Parathyroid adenoma (tissue), 2 donors: ENCODE data around the gene KYNU.

ENCODE experiments used
- H2AFZ ChIP-seq: fragments of 300-600 bp; sonication (generic); one replicate; pipeline ENCODE4 v1.7.0; 2017; ENCODE audit warnings: antibody characterized with exemption, mild to moderate bottlenecking
- H3K27ac ChIP-seq: fragments of 300-600 bp; sonication (generic); one replicate; pipeline ENCODE4 v1.7.0; 2017
- H3K27me3 ChIP-seq: fragments of 300-600 bp; sonication (generic); one replicate; pipeline ENCODE4 v1.7.0; 2017; ENCODE audit warnings: low read length; ENCODE audit not compliant: control insufficient read depth, insufficient read depth
- H3K36me3 ChIP-seq: fragments of 300-600 bp; sonication (generic); one replicate; pipeline ENCODE4 v1.7.0; 2017; ENCODE audit warnings: low read length; ENCODE audit not compliant: control insufficient read depth, insufficient read depth
- H3K4me1 ChIP-seq: fragments of 300-600 bp; sonication (generic); one replicate; pipeline ENCODE4 v1.7.0; 2017; ENCODE audit warnings: control low read depth
- H3K4me2 ChIP-seq: fragments of 300-600 bp; sonication (generic); one replicate; pipeline ENCODE4 v1.7.0; 2017; ENCODE audit warnings: low read length
- H3K4me3 ChIP-seq: fragments of 300-600 bp; sonication (generic); one replicate; pipeline ENCODE4 v1.7.0; 2017; ENCODE audit warnings: low read depth, low read length
- H3K79me2 ChIP-seq: fragments of 300-600 bp; sonication (generic); one replicate; pipeline ENCODE4 v1.7.0; 2017; ENCODE audit warnings: control low read depth
- H3K9ac ChIP-seq: fragments of 300-600 bp; sonication (generic); one replicate; pipeline ENCODE4 v1.7.0; 2017; ENCODE audit warnings: mild to moderate bottlenecking
- H3K9me3 ChIP-seq: fragments of 300-600 bp; sonication (generic); one replicate; pipeline ENCODE4 v1.7.0; 2017; ENCODE audit warnings: low read length; ENCODE audit not compliant: control insufficient read depth
- TF ChIP-seq, protein P1 (sequence below): fragments of 300-600 bp; sonication (generic); IDR thresholded peaks from one replicate; pipeline ENCODE4 v1.7.0; 2017; ENCODE audit warnings: antibody characterized with exemption, mild to moderate bottlenecking
- donor health status: primary hyperparathyroidism.

KYNU gene

DNA sequence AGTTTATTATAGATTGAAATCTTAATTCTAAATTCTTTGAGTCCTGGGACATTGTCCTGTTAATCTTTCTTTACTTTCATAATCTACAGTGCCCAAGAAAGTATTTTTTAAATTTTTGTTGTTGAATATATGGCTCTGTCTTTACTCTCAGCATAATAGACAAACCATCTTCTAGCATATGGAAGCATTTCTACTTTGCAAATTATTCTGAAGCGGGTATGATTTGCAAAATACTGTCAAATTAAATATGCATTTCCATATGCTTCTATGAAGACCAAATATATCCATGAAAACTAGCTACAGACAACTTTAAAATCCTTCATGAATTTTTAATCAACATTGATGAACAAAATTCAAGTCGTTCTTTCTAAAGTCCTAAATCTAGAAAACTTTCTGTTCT is 117.2 kb downstream of the KYNU start:
- no peak overlapping the region for H2AFZ ChIP-seq
- no peak overlapping the region for H3K4me2 ChIP-seq
- no peak overlapping the region for H3K4me3 ChIP-seq
- no peaks in the 10 kb centered on the region for H3K36me3 ChIP-seq
- no peaks in the 10 kb centered on the region for H3K27me3 ChIP-seq
- no peak overlapping the region for H3K9ac ChIP-seq
- H3K79me2 ChIP-seq: no peaks in the 10 kb centered on the region
- H3K9me3 ChIP-seq: no peaks in the 10 kb centered on the region
- H3K4me1 ChIP-seq: no peaks in the 10 kb centered on the region
- H3K27ac ChIP-seq: no peak overlapping the region
- TF ChIP-seq, protein P1, sequence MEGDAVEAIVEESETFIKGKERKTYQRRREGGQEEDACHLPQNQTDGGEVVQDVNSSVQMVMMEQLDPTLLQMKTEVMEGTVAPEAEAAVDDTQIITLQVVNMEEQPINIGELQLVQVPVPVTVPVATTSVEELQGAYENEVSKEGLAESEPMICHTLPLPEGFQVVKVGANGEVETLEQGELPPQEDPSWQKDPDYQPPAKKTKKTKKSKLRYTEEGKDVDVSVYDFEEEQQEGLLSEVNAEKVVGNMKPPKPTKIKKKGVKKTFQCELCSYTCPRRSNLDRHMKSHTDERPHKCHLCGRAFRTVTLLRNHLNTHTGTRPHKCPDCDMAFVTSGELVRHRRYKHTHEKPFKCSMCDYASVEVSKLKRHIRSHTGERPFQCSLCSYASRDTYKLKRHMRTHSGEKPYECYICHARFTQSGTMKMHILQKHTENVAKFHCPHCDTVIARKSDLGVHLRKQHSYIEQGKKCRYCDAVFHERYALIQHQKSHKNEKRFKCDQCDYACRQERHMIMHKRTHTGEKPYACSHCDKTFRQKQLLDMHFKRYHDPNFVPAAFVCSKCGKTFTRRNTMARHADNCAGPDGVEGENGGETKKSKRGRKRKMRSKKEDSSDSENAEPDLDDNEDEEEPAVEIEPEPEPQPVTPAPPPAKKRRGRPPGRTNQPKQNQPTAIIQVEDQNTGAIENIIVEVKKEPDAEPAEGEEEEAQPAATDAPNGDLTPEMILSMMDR: no peak

DNA sequence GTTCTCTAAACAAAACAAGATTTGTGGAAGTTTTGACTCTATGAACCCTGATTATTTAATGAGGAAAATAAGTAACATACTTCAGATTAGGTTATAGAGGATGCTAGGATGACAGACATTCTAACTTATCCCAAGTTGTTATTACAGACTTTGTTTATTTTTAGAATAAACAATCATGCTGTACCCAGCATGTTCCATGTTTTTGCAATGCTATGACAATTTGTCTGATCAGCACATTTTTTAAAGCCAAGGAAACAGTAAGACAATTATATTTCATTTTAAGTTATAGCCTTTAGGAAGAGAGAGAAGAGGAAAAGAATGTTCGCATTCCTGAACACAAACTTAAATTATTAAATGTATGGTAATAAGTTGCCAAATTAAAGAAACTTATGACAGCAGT is 119.8 kb downstream of the KYNU start:
- Histone ChIP-seq H3K9me3 (no peaks in the 10 kb centered on the region), H3K27ac (no peak overlapping the region), H3K4me3 (no peak overlapping the region), H3K79me2 (no peaks in the 10 kb centered on the region), H3K36me3 (no peaks in the 10 kb centered on the region), H2AFZ (no peak overlapping the region), H3K27me3 (no peaks in the 10 kb centered on the region), H3K9ac (no peak overlapping the region), H3K4me2 (no peak overlapping the region), H3K4me1 (no peaks in the 10 kb centered on the region)
- TF ChIP-seq, protein P1: no peak

DNA sequence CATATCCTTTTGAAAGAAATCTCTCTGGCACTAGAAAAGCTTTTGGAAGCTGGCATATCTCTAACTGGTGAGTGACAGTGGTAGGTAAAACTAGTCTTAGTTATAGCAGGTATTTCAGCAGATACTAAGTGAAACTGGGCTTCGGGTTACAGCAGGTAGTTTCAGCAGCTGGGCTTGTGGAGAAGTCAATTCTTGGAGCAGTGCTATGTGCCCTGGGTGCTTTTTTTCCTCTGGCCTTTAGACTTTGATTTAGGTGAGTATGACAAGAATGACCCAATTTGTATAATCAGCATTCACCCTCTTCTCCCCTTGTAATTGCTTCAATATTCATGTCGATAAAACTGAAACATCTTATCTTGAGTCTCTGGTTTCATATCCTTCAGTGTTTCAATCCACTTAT is 123.1 kb downstream of the KYNU start:
- Histone ChIP-seq H3K27me3 (no peaks in the 10 kb centered on the region), H2AFZ (no peak overlapping the region)

DNA sequence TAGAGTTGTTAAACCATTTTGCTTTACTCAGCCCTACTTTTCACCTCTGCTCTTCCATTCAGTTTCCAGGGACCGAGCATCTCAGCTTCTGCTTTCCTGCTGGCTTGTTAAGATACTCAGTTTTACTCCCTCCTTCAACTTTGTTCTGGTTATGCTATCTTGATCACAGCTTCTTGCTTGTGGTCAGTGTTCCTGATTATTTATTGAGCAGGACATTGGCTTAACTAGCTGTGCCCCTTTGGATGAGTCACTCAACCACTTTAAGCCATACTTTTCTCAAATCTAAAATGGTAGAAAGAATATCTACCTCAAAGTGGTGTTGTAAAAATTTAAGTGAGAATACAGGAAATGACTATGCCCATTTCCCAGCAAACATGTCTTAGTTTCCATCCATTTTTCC is 124.0 kb downstream of the KYNU start:
- Histone ChIP-seq H3K27ac (no peak overlapping the region), H2AFZ (no peak overlapping the region), H3K4me2 (no peak overlapping the region), H3K36me3 (no peaks in the 10 kb centered on the region), H3K27me3 (no peaks in the 10 kb centered on the region), H3K4me1 (no peaks in the 10 kb centered on the region), H3K9me3 (no peaks in the 10 kb centered on the region), H3K9ac (no peak overlapping the region), H3K4me3 (no peak overlapping the region), H3K79me2 (no peaks in the 10 kb centered on the region)
- TF ChIP-seq, protein P1: no peak

More for the DNA sequence above, 123.1 kb downstream of the KYNU start:
- H3K9me3 ChIP-seq: no peaks in the 10 kb centered on the region
- H3K4me3 ChIP-seq: no peak overlapping the region
- TF ChIP-seq, protein P1: no peak
- H3K9ac ChIP-seq: no peak overlapping the region
- H3K4me2 ChIP-seq: no peak overlapping the region
- H3K36me3 ChIP-seq: no peaks in the 10 kb centered on the region
- no peak overlapping the region for H3K27ac ChIP-seq
- H3K4me1 ChIP-seq: no peaks in the 10 kb centered on the region
- H3K79me2 ChIP-seq: no peaks in the 10 kb centered on the region

DNA sequence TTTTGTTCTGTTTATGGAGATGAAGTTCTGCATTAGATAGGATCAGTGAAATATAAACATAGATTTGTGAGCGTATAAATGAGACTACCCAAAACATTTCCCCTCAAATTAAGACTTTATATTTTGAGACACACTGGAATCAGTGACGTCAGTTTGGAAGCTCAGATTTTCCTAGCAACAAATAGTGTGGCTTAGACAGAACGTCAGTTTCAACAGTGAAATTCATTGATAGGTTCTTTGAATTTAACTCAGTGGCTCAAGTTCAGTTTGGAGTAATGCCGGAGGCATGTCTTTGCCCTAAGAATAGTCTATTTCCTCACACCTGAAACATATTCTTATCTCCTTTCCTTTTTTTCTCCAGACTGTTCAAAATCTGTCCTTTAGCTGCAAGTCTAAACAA is 138.2 kb downstream of the KYNU start:
- H3K9ac ChIP-seq: no peak overlapping the region
- no peak overlapping the region for H3K4me2 ChIP-seq
- TF ChIP-seq, protein P1: no peak
- H3K79me2 ChIP-seq: no peaks in the 10 kb centered on the region
- H2AFZ ChIP-seq: no peak overlapping the region
- H3K9me3 ChIP-seq: no peaks in the 10 kb centered on the region
- no peak overlapping the region for H3K27ac ChIP-seq
- H3K4me1 ChIP-seq: no peaks in the 10 kb centered on the region
- no peaks in the 10 kb centered on the region for H3K27me3 ChIP-seq
- no peaks in the 10 kb centered on the region for H3K36me3 ChIP-seq
- no peak overlapping the region for H3K4me3 ChIP-seq
